HG02642 (cell line): ENCODE data around the gene SCN4A.
"Not testable (repeated sequence)": the region's sequence is repeated elsewhere in the genome, so short reads cannot be mapped to it uniquely, and the experiment has no call there.

Experiments
- ATAC-seq: cut with Tn5 transposase; IDR thresholded peaks from one replicate; pipeline ENCODE4 v1.9.1; 2021; ENCODE audit warnings: mild to moderate bottlenecking; ENCODE audit not compliant: unreplicated experiment, poor library complexity

The SCN4A gene

DNA sequence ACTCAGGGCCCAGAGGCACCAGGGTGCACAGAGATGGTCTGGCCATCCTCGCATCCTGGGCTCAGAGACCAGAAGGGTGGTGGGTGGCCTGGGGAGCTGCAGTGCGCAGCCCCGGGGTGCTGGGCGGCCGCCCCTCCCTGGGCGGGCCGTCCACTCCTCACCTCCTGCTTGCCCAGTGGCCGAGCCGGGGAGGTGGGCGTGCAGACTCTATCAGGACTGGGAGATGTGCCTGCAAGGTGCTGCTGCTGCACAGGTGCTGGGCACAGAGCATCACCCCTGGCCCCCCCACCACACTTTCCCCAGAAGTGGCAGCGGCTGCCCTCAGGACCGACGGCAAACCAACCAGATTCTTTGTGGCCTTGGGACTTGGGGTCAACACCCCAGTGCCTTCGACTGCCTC is at the start of gene SCN4A:
SCN4A (minus strand) TSS at position 123 of the 400 bp plus-strand sequence; CDS start at position 46, 77 bp downstream.
- ATAC-seq, result no peak

DNA sequence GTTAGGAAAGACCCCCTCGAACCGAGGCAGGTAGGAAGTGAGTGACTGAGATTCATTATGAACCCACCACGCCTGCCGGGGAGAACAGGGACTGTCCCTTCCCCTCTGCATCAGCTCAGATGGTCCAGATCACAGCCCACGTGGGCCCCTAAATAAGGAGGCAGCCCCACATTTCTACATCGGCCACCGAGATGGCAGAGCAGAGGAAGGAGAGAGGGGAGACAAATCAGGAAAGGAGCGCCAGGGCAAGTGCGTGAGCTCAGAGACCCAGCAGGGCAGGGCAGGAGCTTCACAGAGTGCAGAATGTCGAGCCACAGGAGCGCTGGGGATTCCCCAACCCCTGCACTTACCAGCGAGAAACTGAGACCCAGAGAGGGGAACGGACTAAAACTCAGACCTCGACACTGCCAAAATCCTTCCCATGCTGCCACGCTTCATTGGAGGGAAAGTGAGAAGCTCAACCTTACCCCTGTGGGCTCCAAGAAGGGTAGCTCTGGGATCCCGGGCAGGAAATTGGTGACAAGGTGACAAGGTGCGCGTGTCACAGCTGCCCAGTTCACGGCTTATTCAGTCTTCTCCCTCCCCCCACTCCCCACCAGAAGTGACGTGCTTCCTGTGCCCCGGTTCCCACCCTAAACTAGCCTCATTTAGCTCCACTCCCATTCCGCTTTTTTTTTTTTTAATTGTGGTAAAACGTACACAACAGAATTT is 47.5 kb upstream of the SCN4A start, which contains the start of gene ICAM2:
ICAM2 (minus strand) TSS at position 578 of the 711 bp plus-strand sequence. CDS start 13,942 bp downstream, outside the sequence.
- peak; percentile 68 for ATAC-seq

DNA sequence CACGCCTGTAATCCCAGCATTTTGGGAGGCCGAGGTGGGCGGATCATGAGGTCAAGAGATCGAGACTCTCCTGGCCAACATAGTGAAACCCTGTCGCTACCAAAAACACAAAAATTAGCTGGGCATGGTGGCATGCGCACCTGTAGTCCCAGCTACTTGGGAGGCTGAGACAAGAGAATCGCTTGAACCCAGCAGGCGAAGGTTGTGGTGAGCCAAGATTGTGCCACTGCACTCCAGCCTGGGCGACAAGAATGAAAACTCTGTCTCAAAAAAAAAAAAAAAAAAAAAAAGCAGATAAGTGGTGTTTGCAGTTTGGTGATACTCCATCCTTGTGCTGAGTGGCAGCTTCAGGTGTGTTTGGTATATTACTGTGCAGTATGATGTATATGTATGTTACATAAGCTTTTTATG is 46.8 kb upstream of the SCN4A start:
- ATAC-seq, result peak; percentile 10

- no peak for ATAC-seq
Measured at GRCh38 chr17:64017381-64017980, 44.8 kb upstream of the SCN4A start.

GRCh38 chr17:64016974-64017373 is 44.3 kb upstream of the SCN4A start:
- no peak for ATAC-seq

DNA sequence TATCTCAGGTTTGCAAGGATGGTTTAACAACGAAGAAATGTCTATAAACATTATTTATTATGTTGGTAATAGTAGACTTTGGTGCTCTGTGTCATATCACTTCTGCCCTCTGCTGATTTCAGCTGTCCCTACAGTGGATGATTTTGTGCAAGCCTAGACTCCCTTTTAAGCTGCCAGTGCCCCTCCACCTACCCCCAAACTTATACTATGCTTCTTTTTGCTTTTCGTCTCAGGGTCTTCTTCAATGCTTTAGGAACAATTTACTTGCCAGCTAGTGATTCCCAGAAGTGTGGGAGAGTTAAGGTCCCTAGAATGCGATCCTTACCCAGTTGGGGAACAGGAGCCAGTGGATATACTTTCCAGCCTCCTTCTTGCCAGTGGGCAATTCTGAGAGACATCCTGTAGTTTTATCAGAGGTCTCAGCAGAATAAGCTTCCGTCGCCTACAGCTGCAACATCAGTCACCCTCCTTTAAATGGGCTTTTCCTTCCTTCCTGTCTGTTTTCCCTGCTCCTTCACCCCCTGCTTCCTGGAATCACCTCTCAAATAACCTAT is 43.6 kb upstream of the SCN4A start:
- no peak for ATAC-seq

DNA sequence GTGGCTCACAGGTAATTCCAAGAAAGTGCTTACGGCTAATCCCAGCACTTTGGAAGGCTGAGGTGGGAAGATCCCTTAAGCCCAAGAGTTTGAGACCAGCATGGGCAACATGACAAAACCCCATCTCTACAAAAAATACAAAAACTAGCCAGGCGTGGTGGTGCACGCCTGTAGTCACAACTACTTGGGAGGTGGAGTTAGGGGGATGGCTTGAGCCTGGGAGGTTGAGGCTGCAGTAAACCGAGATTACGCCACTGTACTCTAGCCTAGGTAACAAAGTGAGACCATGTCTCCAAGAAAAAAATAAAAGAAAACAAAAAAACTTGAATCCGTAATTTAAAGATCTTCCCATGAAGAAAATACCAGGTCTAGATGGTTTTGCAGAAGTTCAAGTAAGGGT is 42.7 kb upstream of the SCN4A start:
- no peak for ATAC-seq

DNA sequence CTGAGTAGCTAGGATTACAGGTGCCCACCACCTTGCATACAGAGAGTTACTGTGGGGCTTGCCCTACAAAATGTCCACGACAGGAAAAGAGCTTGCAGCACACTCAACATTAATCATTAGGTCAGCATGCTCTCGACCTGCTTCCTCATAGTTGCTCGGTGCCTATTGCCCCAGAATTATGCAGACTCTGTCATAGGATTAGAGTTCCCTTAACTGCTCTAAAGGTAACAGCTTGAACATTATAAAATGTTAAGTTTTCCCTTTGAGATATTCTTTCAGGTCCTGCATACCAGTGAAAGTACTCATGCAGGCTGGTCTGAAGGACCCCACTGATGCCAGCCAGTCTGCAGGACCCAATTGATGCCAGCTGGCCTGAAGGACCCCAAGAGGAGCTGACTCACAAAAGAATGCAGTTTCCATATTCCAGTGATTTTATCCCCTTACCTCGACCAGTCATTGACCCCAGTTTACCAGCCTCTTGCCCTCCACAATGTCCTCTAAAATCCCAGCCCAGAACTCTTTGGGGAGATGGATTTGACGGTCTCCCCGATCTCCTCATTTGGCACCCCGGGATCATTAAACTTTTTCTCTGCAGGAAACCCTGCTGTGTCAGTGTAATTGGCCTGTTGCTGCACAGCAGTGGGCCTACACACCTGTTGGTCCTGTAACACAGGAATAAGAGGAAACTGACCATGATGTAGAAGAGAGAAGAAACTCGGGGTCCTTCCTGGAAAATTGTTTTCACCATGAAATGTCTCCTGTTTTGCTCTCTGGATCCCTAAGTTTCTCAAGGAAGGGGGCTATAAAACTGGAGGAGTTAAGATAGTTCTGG is 37.1 kb upstream of the SCN4A start:
- ATAC-seq, result no peak

GRCh38 chr17:64008830-64009229 is 36.1 kb upstream of the SCN4A start:
- ATAC-seq, result no peak

DNA sequence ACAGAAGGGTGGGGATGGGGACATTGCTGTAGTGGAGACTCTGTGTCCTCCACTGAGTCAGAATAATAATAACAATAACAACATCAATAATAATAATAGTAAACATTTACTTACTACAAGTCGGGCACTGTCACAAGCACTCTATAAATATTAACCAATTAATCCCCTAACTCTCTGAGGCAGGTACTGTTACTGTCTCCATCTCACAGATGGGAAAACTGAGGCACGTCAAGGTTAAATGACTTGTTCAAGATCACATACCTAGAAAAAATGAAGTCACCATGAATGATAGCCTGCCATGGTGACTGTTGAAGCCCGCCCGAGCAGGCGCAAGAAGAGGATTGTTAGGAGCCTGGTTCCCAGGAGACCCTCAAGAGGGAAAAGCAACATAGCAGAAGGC is 35.6 kb upstream of the SCN4A start:
- no peak for ATAC-seq

DNA sequence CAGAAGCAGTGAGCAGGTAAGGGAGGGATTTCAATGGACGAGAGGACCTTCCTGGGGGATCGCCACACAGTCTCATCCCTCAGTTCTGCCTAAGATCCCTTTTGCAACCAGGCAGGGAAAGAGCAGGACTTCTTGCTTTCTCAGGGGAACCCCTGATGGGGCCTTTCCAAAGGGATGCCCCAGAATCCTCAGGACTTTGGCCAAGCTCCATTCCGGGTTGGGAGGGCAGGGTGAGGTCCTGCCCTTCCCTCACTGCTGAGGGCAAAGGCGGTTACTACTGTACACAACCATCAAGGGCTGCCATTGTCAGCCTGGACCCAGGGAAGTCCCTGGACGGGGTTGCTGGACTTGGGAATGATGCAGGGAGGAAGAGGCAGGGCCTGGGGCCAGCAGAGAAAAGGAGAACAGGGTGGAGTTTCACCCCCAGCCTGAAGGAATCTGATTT is 35.1 kb upstream of the SCN4A start:
- no peak for ATAC-seq

- ATAC-seq, result not testable (repeated sequence)
Measured at GRCh38 chr17:64007089-64007837, 34.5 kb upstream of the SCN4A start.

- no peak for ATAC-seq
Measured at GRCh38 chr17:64006361-64007088, 33.8 kb upstream of the SCN4A start.

GRCh38 chr17:64005734-64006167 is 33.0 kb upstream of the SCN4A start:
- ATAC-seq, result no peak

DNA sequence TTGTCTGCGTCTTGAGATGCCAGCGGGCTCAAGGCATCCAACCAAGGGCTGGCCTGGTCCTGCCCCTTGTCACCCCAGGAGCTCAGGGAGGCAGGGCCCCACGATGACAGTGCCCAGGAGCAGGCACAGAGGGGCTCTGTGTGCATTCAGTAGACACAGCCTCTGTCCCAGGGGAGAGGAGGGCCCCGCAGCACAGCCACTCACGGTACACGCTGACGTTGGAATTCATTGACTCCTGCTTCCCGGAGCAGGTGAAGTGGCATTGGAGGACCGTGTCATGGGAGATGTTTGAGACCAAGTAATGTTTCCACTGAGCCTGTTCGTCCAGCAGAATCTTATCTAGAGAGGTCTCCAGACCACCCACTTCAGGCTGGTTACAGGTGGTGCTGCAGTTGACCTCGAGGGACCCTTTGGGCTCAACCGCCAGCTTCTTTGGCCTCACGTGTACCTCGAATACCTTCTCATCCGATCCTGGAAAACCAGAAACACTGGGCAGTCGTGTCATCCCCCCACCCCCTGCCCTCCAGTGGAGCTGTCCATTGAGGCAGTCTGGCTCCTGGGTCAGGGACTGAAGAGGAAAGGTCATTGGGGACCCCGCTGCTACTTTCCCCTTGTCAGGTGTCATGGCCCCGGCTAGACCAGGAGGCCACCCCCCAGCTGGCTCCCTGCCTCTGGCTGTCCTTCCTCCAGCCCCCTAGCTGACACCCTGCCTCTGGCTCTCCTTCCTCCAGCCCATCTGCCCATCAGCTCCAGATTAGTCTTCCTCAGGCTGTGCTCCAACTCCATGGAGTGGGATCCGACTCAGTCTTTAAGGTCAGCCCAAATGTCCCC is 32.4 kb upstream of the SCN4A start:
- no peak for ATAC-seq

DNA sequence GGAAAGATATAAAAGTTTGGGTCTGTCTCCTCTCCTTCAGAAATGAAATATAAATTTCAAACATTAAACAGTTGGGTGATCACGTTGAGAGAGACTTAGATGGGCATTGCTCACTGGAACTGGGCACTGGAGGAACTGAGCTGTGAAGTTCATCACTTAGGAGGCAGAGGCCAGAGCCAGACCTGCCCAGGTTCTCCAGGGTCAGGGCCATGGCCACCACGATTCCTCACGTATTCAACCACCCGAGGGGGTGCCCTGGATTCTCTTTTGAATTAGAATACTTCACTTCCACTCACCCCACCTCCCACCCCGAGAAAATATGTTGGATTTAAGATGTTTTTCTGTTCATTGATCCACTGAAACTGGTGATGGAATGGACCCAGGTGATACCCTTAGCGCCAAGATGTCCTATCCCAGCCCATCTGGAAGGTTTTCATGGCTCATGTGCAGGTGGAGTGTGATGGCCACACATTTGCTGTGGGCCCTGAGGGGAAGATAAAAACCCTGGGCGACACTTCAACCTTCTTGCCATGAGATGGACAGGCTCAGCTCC is 31.6 kb upstream of the SCN4A start:
- no peak for ATAC-seq

DNA sequence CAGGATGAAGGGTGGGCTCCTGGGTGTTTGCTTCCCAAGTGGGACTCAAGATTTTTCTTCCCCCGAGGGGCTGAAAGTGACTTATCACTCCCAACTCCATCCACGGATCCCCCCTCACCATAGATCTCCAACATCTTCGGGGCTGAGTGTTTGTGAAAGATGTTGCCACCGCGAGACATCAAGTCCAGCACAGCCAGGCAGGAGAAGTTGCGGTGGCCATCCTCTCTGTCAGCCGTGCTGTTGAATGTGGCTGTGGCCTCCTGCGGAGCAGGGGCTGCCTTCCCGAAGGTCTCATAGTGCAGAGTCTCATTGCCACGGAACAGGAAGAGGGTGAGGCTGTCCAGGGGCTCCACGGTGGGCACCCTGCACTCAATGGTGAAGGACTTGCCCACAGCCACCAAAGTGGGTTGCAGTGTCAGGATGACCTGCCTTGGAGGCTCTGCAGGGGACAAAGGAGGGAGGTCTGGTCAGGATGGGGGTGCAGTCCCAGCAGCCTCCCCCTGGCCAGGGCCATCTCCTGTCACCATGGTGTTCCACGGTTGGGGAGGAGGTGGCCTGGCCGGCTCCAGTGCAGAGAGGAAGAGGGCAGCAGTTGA is 30.9 kb upstream of the SCN4A start:
- no peak for ATAC-seq
